ENCODE data around the gene GHDC.
"Not testable (repeated sequence)": the region's sequence is repeated elsewhere in the genome, so short reads cannot be mapped to it uniquely, and the experiment has no call there.

Gene GHDC

GRCh38 chr17:42188749-42189650 lies 5.3 kb downstream of the GHDC start:
- Histone ChIP-seq H3K4me3 (ENCODE audit: low read depth, low read length) (no peak overlapping the region), H3K36me3 (ENCODE audit: control insufficient read depth, insufficient read depth, low read length) (no peaks in the 10 kb centered on the region), H3K27me3 (ENCODE audit: control insufficient read depth, insufficient read depth, low read length) (peaks cover 9% of the 10 kb centered on the region), H3K9ac (ENCODE audit: low read depth, low read length) (no peak overlapping the region), H3K4me1 (ENCODE audit: control insufficient read depth, insufficient read depth, low read length) (peaks cover 5% of the 10 kb centered on the region), H3K9me3 (ENCODE audit: control insufficient read depth, insufficient read depth, low read length) (no peaks in the 10 kb centered on the region)

- Histone ChIP-seq H3K27me3 (ENCODE audit: control insufficient read depth, insufficient read depth, low read length) (peaks cover 21% of the 10 kb centered on the region), H3K4me3 (ENCODE audit: low read depth, low read length) (no peak overlapping the region), H3K36me3 (ENCODE audit: control insufficient read depth, insufficient read depth, low read length) (no peaks in the 10 kb centered on the region), H3K9ac (ENCODE audit: low read depth, low read length) (no peak overlapping the region), H3K4me1 (ENCODE audit: control insufficient read depth, insufficient read depth, low read length) (peaks cover 7% of the 10 kb centered on the region), H3K9me3 (ENCODE audit: control insufficient read depth, insufficient read depth, low read length) (no peaks in the 10 kb centered on the region)
These were observed 6.5 kb downstream of the GHDC start for GRCh38 chr17:42187833-42188232.

GRCh38 chr17:42186191-42186590 lies 8.1 kb downstream of the GHDC start:
- H3K9ac ChIP-seq (ENCODE audit: low read depth, low read length); H3K9me3 ChIP-seq (ENCODE audit: control insufficient read depth, insufficient read depth, low read length); H3K36me3 ChIP-seq (ENCODE audit: control insufficient read depth, insufficient read depth, low read length); H3K4me1 ChIP-seq (ENCODE audit: control insufficient read depth, insufficient read depth, low read length); H3K4me3 ChIP-seq (ENCODE audit: low read depth, low read length): not testable (repeated sequence)
- H3K27me3 ChIP-seq (ENCODE audit: control insufficient read depth, insufficient read depth, low read length), result peaks cover 37% of the 10 kb centered on the region

- Histone ChIP-seq H3K36me3 (ENCODE audit: control insufficient read depth, insufficient read depth, low read length) (no peaks in the 10 kb centered on the region), H3K27me3 (ENCODE audit: control insufficient read depth, insufficient read depth, low read length) (peaks cover 38% of the 10 kb centered on the region), H3K4me1 (ENCODE audit: control insufficient read depth, insufficient read depth, low read length) (peaks cover 7% of the 10 kb centered on the region), H3K9ac (ENCODE audit: low read depth, low read length) (no peak overlapping the region), H3K4me3 (ENCODE audit: low read depth, low read length) (no peak overlapping the region), H3K9me3 (ENCODE audit: control insufficient read depth, insufficient read depth, low read length) (no peaks in the 10 kb centered on the region)
These were observed 8.7 kb downstream of the GHDC start for GRCh38 chr17:42185621-42185930.

GRCh38 chr17:42184713-42185620 lies 9.3 kb downstream of the GHDC start, which contains the start of gene HCRT:
TSS of gene HCRT (minus strand) at chr17:42185452. CDS start at chr17:42185365, 87 bp downstream.
- H3K9me3 ChIP-seq (ENCODE audit: control insufficient read depth, insufficient read depth, low read length), result no peaks in the 10 kb centered on the region
- H3K4me1 ChIP-seq (ENCODE audit: control insufficient read depth, insufficient read depth, low read length), result peaks cover 7% of the 10 kb centered on the region
- H3K36me3 ChIP-seq (ENCODE audit: control insufficient read depth, insufficient read depth, low read length), result no peaks in the 10 kb centered on the region
- peak within 1 kb of the TSS; percentile 74 for H3K4me3 ChIP-seq (ENCODE audit: low read depth, low read length)
- peaks cover 42% of the 10 kb centered on the region for H3K27me3 ChIP-seq (ENCODE audit: control insufficient read depth, insufficient read depth, low read length)
- no peak within 1 kb of the TSS for H3K9ac ChIP-seq (ENCODE audit: low read depth, low read length)

- no peaks in the 10 kb centered on the region for H3K9me3 ChIP-seq (ENCODE audit: control insufficient read depth, insufficient read depth, low read length)
- peaks cover 46% of the 10 kb centered on the region for H3K27me3 ChIP-seq (ENCODE audit: control insufficient read depth, insufficient read depth, low read length)
- peaks cover 7% of the 10 kb centered on the region for H3K4me1 ChIP-seq (ENCODE audit: control insufficient read depth, insufficient read depth, low read length)
- H3K9ac ChIP-seq (ENCODE audit: low read depth, low read length), result peak overlapping the region; percentile 32
- no peaks in the 10 kb centered on the region for H3K36me3 ChIP-seq (ENCODE audit: control insufficient read depth, insufficient read depth, low read length)
- peak overlapping the region; percentile 74 for H3K4me3 ChIP-seq (ENCODE audit: low read depth, low read length)
These were observed 10.3 kb downstream of the GHDC start for GRCh38 chr17:42183741-42184711.

GRCh38 chr17:42182927-42183734 lies 11.2 kb downstream of the GHDC start:
- Histone ChIP-seq H3K36me3 (ENCODE audit: control insufficient read depth, insufficient read depth, low read length) (no peaks in the 10 kb centered on the region), H3K4me3 (ENCODE audit: low read depth, low read length) (peak overlapping the region; percentile 74), H3K27me3 (ENCODE audit: control insufficient read depth, insufficient read depth, low read length) (peaks cover 46% of the 10 kb centered on the region), H3K9me3 (ENCODE audit: control insufficient read depth, insufficient read depth, low read length) (no peaks in the 10 kb centered on the region), H3K9ac (ENCODE audit: low read depth, low read length) (peak overlapping the region; percentile 32), H3K4me1 (ENCODE audit: control insufficient read depth, insufficient read depth, low read length) (peaks cover 7% of the 10 kb centered on the region)

- Histone ChIP-seq H3K4me3 (ENCODE audit: low read depth, low read length) (peak overlapping the region; percentile 64), H3K36me3 (ENCODE audit: control insufficient read depth, insufficient read depth, low read length) (no peaks in the 10 kb centered on the region), H3K9me3 (ENCODE audit: control insufficient read depth, insufficient read depth, low read length) (no peaks in the 10 kb centered on the region), H3K4me1 (ENCODE audit: control insufficient read depth, insufficient read depth, low read length) (peaks cover 7% of the 10 kb centered on the region), H3K27me3 (ENCODE audit: control insufficient read depth, insufficient read depth, low read length) (peaks cover 46% of the 10 kb centered on the region), H3K9ac (ENCODE audit: low read depth, low read length) (no peak overlapping the region)
These were observed 12.5 kb downstream of the GHDC start for GRCh38 chr17:42181851-42182207.

GRCh38 chr17:42180922-42181850 lies 13.1 kb downstream of the GHDC start, which contains the start of gene KCNH4:
TSS of gene KCNH4 (minus strand) at chr17:42181142. CDS start at chr17:42180945, 197 bp downstream.
- H3K4me1 ChIP-seq (ENCODE audit: control insufficient read depth, insufficient read depth, low read length), result peaks cover 7% of the 10 kb centered on the region
- H3K27me3 ChIP-seq (ENCODE audit: control insufficient read depth, insufficient read depth, low read length), result peaks cover 46% of the 10 kb centered on the region
- no peaks in the 10 kb centered on the region for H3K36me3 ChIP-seq (ENCODE audit: control insufficient read depth, insufficient read depth, low read length)
- no peak within 1 kb of the TSS for H3K9ac ChIP-seq (ENCODE audit: low read depth, low read length)
- H3K4me3 ChIP-seq (ENCODE audit: low read depth, low read length), result peak within 1 kb of the TSS; percentile 64
- H3K9me3 ChIP-seq (ENCODE audit: control insufficient read depth, insufficient read depth, low read length), result no peaks in the 10 kb centered on the region

- Histone ChIP-seq H3K36me3 (ENCODE audit: control insufficient read depth, insufficient read depth, low read length) (no peaks in the 10 kb centered on the region), H3K4me3 (ENCODE audit: low read depth, low read length) (peak overlapping the region; percentile 64), H3K4me1 (ENCODE audit: control insufficient read depth, insufficient read depth, low read length) (peaks cover 7% of the 10 kb centered on the region), H3K9ac (ENCODE audit: low read depth, low read length) (no peak overlapping the region), H3K27me3 (ENCODE audit: control insufficient read depth, insufficient read depth, low read length) (peaks cover 46% of the 10 kb centered on the region), H3K9me3 (ENCODE audit: control insufficient read depth, insufficient read depth, low read length) (no peaks in the 10 kb centered on the region)
These were observed 13.8 kb downstream of the GHDC start for GRCh38 chr17:42180411-42180921.
